ENCODE measurements around the gene RBM33.

GRCh38 chr7:155798673-155799439 lies 154.4 kb downstream of the RBM33 start:
- TF ChIP-seq CHD2 (IDR thresholded peaks at IDR 0.05; ENCODE audit: borderline replicate concordance, low read depth, low read length) (no peak), SUPT20H (IDR thresholded peaks at IDR 0.05; ENCODE audit: borderline replicate concordance, control insufficient read depth, low read depth, low read length) (no peak), EP300 (IDR thresholded peaks at IDR 0.05; ENCODE audit: borderline replicate concordance in 1 of 2, control insufficient read depth in 1 of 2, low read depth in 2 of 2, low read length in 2 of 2) (no peak)
- TF ChIP-seq, protein P1, sequence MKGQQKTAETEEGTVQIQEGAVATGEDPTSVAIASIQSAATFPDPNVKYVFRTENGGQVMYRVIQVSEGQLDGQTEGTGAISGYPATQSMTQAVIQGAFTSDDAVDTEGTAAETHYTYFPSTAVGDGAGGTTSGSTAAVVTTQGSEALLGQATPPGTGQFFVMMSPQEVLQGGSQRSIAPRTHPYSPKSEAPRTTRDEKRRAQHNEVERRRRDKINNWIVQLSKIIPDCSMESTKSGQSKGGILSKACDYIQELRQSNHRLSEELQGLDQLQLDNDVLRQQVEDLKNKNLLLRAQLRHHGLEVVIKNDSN (IDR thresholded peaks at IDR 0.05; ENCODE audit: borderline replicate concordance, extremely low read length, insufficient read depth, low read depth, low read length) = no peak
